HL-60 (cell line): Measurements from ENCODE around the gene MUC21.

ENCODE experiments used
- DNase-seq, 2 experiments: peaks; one replicate each; pipeline ENCODE4 v3.0.0-alpha.2; 2010 to 2020; ENCODE audit warnings: low read depth in 1 of 2, low spot score in 1 of 2
- H3K27ac ChIP-seq: fragments of 250-450 bp; sonication (Bioruptor Pico); replicated peaks from 2 replicates; pipeline ENCODE4 v1.5.1; 2020; ENCODE audit warnings: mild to moderate bottlenecking, moderate library complexity
- H3K27me3 ChIP-seq: fragments of 250-450 bp; sonication (Bioruptor Pico); 2 replicates; pipeline ENCODE4 v1.5.1; 2021; ENCODE audit warnings: mild to moderate bottlenecking, moderate library complexity; ENCODE audit not compliant: insufficient read depth, poor library complexity, severe bottlenecking
- H3K4me3 ChIP-seq: replicated peaks from 2 replicates; pipeline ENCODE4 v1.5.1; 2011; ENCODE audit warnings: mild to moderate bottlenecking, control low read depth, low read length; ENCODE audit not compliant: insufficient read depth
- CTCF ChIP-seq: IDR thresholded peaks from one replicate; pipeline ENCODE4 v1.5.1; 2011; ENCODE audit warnings: low read length, control low read depth, inconsistent platforms; ENCODE audit not compliant: insufficient read depth
- GABPA ChIP-seq: IDR thresholded peaks from 2 replicates; pipeline ENCODE4 v1.6.1; 2012; ENCODE audit warnings: low read depth
- POLR2AphosphoS5 ChIP-seq: IDR thresholded peaks from 2 replicates; pipeline ENCODE4 v1.6.1; 2012; ENCODE audit warnings: low read depth
- SPI1 ChIP-seq: IDR thresholded peaks from 2 replicates; pipeline ENCODE4 v1.6.1; 2012; ENCODE audit warnings: low read depth, mild to moderate bottlenecking, borderline replicate concordance
- TF ChIP-seq, protein P1 (sequence below): IDR thresholded peaks from 2 replicates; pipeline ENCODE4 v1.6.1; 2012; ENCODE audit warnings: low read depth; ENCODE audit not compliant: insufficient replicate concordance

MUC21 gene

GRCh38 chr6:30960907-30961673 is 22.4 kb upstream of the MUC21 start:
- no peak for DNase-seq
- peaks cover 23% of the 10 kb centered on the region for H3K27me3 ChIP-seq
- TF ChIP-seq SPI1: no peak
- TF ChIP-seq GABPA: no peak
- TF ChIP-seq POLR2AphosphoS5: no peak
- no peak for TF ChIP-seq CTCF
- TF ChIP-seq, protein P1, sequence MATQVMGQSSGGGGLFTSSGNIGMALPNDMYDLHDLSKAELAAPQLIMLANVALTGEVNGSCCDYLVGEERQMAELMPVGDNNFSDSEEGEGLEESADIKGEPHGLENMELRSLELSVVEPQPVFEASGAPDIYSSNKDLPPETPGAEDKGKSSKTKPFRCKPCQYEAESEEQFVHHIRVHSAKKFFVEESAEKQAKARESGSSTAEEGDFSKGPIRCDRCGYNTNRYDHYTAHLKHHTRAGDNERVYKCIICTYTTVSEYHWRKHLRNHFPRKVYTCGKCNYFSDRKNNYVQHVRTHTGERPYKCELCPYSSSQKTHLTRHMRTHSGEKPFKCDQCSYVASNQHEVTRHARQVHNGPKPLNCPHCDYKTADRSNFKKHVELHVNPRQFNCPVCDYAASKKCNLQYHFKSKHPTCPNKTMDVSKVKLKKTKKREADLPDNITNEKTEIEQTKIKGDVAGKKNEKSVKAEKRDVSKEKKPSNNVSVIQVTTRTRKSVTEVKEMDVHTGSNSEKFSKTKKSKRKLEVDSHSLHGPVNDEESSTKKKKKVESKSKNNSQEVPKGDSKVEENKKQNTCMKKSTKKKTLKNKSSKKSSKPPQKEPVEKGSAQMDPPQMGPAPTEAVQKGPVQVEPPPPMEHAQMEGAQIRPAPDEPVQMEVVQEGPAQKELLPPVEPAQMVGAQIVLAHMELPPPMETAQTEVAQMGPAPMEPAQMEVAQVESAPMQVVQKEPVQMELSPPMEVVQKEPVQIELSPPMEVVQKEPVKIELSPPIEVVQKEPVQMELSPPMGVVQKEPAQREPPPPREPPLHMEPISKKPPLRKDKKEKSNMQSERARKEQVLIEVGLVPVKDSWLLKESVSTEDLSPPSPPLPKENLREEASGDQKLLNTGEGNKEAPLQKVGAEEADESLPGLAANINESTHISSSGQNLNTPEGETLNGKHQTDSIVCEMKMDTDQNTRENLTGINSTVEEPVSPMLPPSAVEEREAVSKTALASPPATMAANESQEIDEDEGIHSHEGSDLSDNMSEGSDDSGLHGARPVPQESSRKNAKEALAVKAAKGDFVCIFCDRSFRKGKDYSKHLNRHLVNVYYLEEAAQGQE: no peak
- no peak overlapping the region for H3K4me3 ChIP-seq
- H3K27ac ChIP-seq: no peak overlapping the region

DNA sequence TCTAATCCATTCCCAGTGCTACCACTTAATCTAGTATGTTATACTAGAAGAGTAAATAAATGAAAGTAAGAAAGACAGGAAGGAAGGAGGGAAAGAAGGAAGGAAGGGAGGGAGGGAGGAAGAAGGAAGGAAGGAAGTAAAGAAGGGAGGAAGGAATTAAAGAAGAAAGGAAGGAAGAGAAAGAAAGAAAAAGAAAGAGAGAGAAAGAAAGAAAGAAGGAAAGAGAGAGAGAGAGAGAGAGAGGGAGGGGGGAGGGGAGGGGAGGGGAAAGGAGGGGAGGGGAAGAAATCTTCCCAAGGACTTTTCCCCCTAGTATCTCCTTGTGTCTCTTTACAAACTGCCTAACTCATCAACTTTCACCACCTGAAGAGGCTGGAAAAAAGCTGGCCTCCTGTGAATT is 20.8 kb upstream of the MUC21 start:
- Histone ChIP-seq H3K4me3 (no peak overlapping the region), H3K27ac (no peak overlapping the region), H3K27me3 (peaks cover 9% of the 10 kb centered on the region)
- no peak for DNase-seq
- TF ChIP-seq, protein P1: no peak
- no peak for TF ChIP-seq CTCF

DNA sequence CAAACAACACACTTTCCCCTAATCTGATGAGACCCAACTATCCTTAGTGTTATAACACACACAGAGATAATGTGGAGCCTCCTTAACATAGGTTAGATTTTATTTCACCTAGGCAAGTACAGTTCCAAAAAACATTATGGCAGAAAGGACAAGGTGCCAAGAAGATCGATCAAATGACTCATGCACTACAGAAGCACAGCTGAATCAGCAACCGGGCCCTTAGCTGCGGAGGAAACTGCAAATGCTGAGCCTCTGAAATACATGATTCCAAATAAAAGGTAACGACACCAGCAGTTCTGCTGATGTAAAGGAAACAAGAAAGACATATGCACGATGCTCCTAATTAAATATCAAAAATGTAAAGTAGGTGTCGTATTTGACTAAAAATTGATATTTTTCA is 19.9 kb upstream of the MUC21 start:
- H3K27me3 ChIP-seq: peaks cover 7% of the 10 kb centered on the region
- no peak overlapping the region for H3K27ac ChIP-seq
- no peak for TF ChIP-seq POLR2AphosphoS5
- no peak for TF ChIP-seq SPI1
- TF ChIP-seq CTCF: no peak
- TF ChIP-seq GABPA: no peak
- TF ChIP-seq, protein P1: no peak
- H3K4me3 ChIP-seq: no peak overlapping the region
- no peak for DNase-seq
